Liver (tissue), 9 donors: Measurements from ENCODE around the gene UBE2U. TPM values are rescaled to one million over a fixed set of nuclear protein-coding genes. Genes with fewer than 3 reads are reported as not detected.

Experiments
- DNase-seq: peaks from one replicate; pipeline ENCODE4 v3.0.0-alpha.2; 2017; ENCODE audit warnings: low spot score
- H3K27ac ChIP-seq, 2 donors: one replicate each; pipeline ENCODE4 v1.7.0; 2013; ENCODE audit warnings: inconsistent platforms in 2 of 2, low read length in 2 of 2, control low read depth in 1 of 2, low read depth in 1 of 2, mild to moderate bottlenecking in 1 of 2
- H3K27me3 ChIP-seq, 4 donors: one replicate each; pipeline versions ENCODE4 v1.6.1 to v1.7.0; 2013; ENCODE audit warnings: low read length in 3 of 4, inconsistent platforms in 1 of 4, mild to moderate bottlenecking in 1 of 4, moderate library complexity in 1 of 4; ENCODE audit not compliant: control insufficient read depth in 4 of 4, insufficient read depth in 4 of 4
- H3K36me3 ChIP-seq, 4 donors: one replicate each; pipeline versions ENCODE4 v1.6.1 to v1.7.0; 2013; ENCODE audit warnings: low read length in 3 of 4, mild to moderate bottlenecking in 3 of 4, low read depth in 1 of 4, moderate library complexity in 1 of 4; ENCODE audit not compliant: control insufficient read depth in 4 of 4, insufficient read depth in 3 of 4
- H3K4me1 ChIP-seq, 4 donors: one replicate each; pipeline versions ENCODE4 v1.6.1 to v1.7.0; 2013; ENCODE audit warnings: low read length in 3 of 4, mild to moderate bottlenecking in 3 of 4, moderate library complexity in 1 of 4; ENCODE audit not compliant: control insufficient read depth in 4 of 4, insufficient read depth in 4 of 4
- H3K4me3 ChIP-seq, 3 donors: one replicate each; pipeline versions ENCODE4 v1.6.1 to v1.7.0; 2013; ENCODE audit warnings: low read length in 3 of 3, control low read depth in 1 of 3, low read depth in 1 of 3, mild to moderate bottlenecking in 1 of 3
- H3K9ac ChIP-seq, 2 donors: one replicate each; pipeline ENCODE4 v1.7.0; 2013; ENCODE audit warnings: low read length in 2 of 2, mild to moderate bottlenecking in 2 of 2, moderate library complexity in 2 of 2, control low read depth in 1 of 2, low read depth in 1 of 2
- H3K9me3 ChIP-seq, 4 donors: one replicate each; pipeline versions ENCODE4 v1.6.1 to v1.7.0; 2013; ENCODE audit warnings: low read length in 3 of 4; ENCODE audit not compliant: control insufficient read depth in 4 of 4
- CTCF ChIP-seq: fragments of 150-350 bp; IDR thresholded peaks from 2 replicates; pipeline ENCODE4 v1.5.1; 2017; ENCODE audit warnings: improper control_type of control experiment, low read depth, low read length; ENCODE audit not compliant: missing input control
- EGR1 ChIP-seq, 2 donors: IDR thresholded peaks; 2 replicates each; pipeline ENCODE4 v1.6.1; 2016 to 2018; ENCODE audit warnings: antibody characterized with exemption in 2 of 2, low read depth in 2 of 2
- FOXA1 ChIP-seq: IDR thresholded peaks from 2 replicates; pipeline ENCODE4 v1.6.1; 2016; ENCODE audit warnings: antibody characterized with exemption
- FOXA2 ChIP-seq: IDR thresholded peaks from 2 replicates; pipeline ENCODE4 v1.6.1; 2016; ENCODE audit warnings: antibody characterized with exemption
- GABPA ChIP-seq, 2 donors: IDR thresholded peaks in 1 of 2; conservative IDR thresholded peaks in 1 of 2; 2 replicates each; pipeline ENCODE4 v1.6.1; 2016; ENCODE audit warnings: antibody characterized with exemption in 2 of 2, mild to moderate bottlenecking in 1 of 2, moderate library complexity in 1 of 2
- HNF4A ChIP-seq, 2 donors: conservative IDR thresholded peaks; 2 replicates each; pipeline ENCODE4 v1.6.1; 2016; ENCODE audit warnings: antibody characterized with exemption in 2 of 2, mild to moderate bottlenecking in 2 of 2
- HNF4G ChIP-seq: IDR thresholded peaks from 2 replicates; pipeline ENCODE4 v1.6.1; 2016; ENCODE audit warnings: antibody characterized with exemption
- JUND ChIP-seq, 2 donors: IDR thresholded peaks; 2 replicates each; pipeline ENCODE4 v1.6.1; 2016; ENCODE audit warnings: antibody characterized with exemption in 2 of 2
- TAF1 ChIP-seq: conservative IDR thresholded peaks from 2 replicates; pipeline ENCODE4 v1.6.1; 2016; ENCODE audit warnings: antibody characterized with exemption, mild to moderate bottlenecking
- YY1 ChIP-seq: IDR thresholded peaks from 2 replicates; pipeline ENCODE4 v1.6.1; 2016; ENCODE audit warnings: antibody characterized with exemption, mild to moderate bottlenecking
- WGBS: extraction: QIAGEN DNeasy Blood & Tissue Kit; methylation state at CpG from one replicate; pipeline ENCODE4 v1.1.7; 2013; 5-methylcytosine and 5-hydroxymethylcytosine counted together
- polyA plus RNA-seq, 2 donors: library from polyadenylated mRNA; stranded (reverse) in 1 of 2; unstranded in 1 of 2; fragments of 200-250 nt in 1 of 2; fragments of >200 nt in 1 of 2; fragmentation: Nextera tagmentation in 1 of 2; extraction: Ambion mirVana in 1 of 2; gene quantifications; one replicate each; pipeline versions ENCODE4 v1.2.1 to v1.2.3, GENCODE V29; 2013 to 2015
- total RNA-seq, 2 donors: library from RNA; depleted of rRNA; stranded (reverse); fragments of >200 nt; gene quantifications; one replicate each; pipeline ENCODE4 v1.2.3, GENCODE V29; 2014
- TF ChIP-seq, protein P1 (sequence below): IDR thresholded peaks from 2 replicates; pipeline ENCODE4 v1.6.1; 2016; ENCODE audit warnings: antibody characterized with exemption
- TF ChIP-seq, protein P2 (sequence below): IDR thresholded peaks from 2 replicates; pipeline ENCODE4 v1.6.1; 2016; ENCODE audit warnings: antibody characterized with exemption
- TF ChIP-seq, protein P3 (sequence below): IDR thresholded peaks from 2 replicates; pipeline ENCODE4 v1.6.1; 2016; ENCODE audit warnings: antibody characterized with exemption, mild to moderate bottlenecking
- donor health status: healthy.
- donor health status: healthy.
- donor health status: healthy.
- donor health status: healthy.
- donor health status: healthy.

The UBE2U gene
- total and polyA plus RNA-seq, 4 donors, result not detected

DNA sequence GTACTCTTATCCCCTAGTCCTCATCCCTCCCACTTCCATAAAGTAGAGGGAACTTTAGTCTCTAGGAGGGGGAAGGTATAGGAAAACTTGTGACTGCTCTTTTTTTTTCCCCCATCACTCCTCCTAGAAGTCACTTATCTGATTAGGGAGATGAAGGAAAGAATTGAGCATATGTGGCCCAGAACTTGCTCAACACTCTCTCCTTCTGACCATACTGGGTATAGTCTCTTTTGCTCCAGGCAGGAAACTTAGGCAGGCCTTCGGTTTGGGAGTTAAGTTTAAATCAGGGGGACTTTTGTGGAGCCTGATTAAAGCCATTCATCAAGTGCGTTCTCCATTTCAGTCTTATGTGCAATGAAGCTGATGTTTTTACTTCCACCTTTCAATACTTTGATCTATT is 5.8 kb downstream of the UBE2U start:
- peaks cover 0 to 4% (median 0%) of the 10 kb centered on the region in 4 donors for H3K27me3 ChIP-seq
- 81% methylated on average over 2 of the region's 2 CpGs for WGBS
- TF ChIP-seq HNF4A (conservative IDR thresholded peaks at IDR 0.05) (no peak), JUND (IDR thresholded peaks at IDR 0.05) (no peak), CTCF (no peak), FOXA2 (no peak)
- TF ChIP-seq, protein P1, sequence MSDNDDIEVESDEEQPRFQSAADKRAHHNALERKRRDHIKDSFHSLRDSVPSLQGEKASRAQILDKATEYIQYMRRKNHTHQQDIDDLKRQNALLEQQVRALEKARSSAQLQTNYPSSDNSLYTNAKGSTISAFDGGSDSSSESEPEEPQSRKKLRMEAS, result no peak
- no peak overlapping the region for H3K27ac ChIP-seq
- no peaks in the 10 kb centered on the region for H3K36me3 ChIP-seq
- H3K4me3 ChIP-seq, result no peak overlapping the region
- no peak overlapping the region for H3K9ac ChIP-seq
- no peak for DNase-seq
- no peaks in the 10 kb centered on the region for H3K9me3 ChIP-seq
- H3K4me1 ChIP-seq, result no peaks in the 10 kb centered on the region

DNA sequence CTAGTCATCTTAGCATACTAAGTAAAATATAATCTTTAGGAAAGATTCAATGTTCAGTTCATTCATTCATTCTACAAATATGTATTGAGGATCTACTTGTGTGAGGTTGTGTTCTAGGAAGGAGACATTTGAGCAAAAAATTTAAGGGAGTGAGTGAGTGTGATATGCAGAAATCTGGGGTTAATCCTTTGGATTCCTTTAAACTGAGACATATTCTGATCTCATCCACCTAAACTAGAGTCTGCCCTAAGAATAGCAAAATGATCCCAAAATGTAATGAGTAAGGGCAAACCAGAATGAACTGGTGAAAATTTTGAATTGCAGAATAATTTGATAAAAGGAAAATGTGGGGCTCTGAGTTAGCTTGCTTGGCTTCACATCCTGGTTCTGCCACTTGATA is 8.6 kb downstream of the UBE2U start:
- Histone ChIP-seq H3K4me3 (no peak overlapping the region), H3K27ac (no peak overlapping the region), H3K27me3 (peaks cover 0 to 4% (median 0%) of the 10 kb centered on the region in 4 donors), H3K9ac (no peak overlapping the region), H3K9me3 (no peaks in the 10 kb centered on the region), H3K36me3 (no peaks in the 10 kb centered on the region), H3K4me1 (no peaks in the 10 kb centered on the region)
- DNase-seq, result no peak
- TF ChIP-seq JUND (IDR thresholded peaks at IDR 0.05) (no peak), GABPA (IDR thresholded peaks at IDR 0.05 in 1 of 2, conservative IDR thresholded peaks at IDR 0.05 in 1 of 2) (no peak), FOXA1 (no peak), YY1 (no peak), TAF1 (no peak), CTCF (no peak), EGR1 (IDR thresholded peaks at IDR 0.05; ENCODE audit: low read depth in 2 of 2) (no peak), HNF4A (conservative IDR thresholded peaks at IDR 0.05) (no peak), HNF4G (no peak)
- TF ChIP-seq, protein P2, sequence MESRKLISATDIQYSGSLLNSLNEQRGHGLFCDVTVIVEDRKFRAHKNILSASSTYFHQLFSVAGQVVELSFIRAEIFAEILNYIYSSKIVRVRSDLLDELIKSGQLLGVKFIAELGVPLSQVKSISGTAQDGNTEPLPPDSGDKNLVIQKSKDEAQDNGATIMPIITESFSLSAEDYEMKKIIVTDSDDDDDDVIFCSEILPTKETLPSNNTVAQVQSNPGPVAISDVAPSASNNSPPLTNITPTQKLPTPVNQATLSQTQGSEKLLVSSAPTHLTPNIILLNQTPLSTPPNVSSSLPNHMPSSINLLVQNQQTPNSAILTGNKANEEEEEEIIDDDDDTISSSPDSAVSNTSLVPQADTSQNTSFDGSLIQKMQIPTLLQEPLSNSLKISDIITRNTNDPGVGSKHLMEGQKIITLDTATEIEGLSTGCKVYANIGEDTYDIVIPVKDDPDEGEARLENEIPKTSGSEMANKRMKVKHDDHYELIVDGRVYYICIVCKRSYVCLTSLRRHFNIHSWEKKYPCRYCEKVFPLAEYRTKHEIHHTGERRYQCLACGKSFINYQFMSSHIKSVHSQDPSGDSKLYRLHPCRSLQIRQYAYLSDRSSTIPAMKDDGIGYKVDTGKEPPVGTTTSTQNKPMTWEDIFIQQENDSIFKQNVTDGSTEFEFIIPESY, result no peak
- TF ChIP-seq, protein P3, sequence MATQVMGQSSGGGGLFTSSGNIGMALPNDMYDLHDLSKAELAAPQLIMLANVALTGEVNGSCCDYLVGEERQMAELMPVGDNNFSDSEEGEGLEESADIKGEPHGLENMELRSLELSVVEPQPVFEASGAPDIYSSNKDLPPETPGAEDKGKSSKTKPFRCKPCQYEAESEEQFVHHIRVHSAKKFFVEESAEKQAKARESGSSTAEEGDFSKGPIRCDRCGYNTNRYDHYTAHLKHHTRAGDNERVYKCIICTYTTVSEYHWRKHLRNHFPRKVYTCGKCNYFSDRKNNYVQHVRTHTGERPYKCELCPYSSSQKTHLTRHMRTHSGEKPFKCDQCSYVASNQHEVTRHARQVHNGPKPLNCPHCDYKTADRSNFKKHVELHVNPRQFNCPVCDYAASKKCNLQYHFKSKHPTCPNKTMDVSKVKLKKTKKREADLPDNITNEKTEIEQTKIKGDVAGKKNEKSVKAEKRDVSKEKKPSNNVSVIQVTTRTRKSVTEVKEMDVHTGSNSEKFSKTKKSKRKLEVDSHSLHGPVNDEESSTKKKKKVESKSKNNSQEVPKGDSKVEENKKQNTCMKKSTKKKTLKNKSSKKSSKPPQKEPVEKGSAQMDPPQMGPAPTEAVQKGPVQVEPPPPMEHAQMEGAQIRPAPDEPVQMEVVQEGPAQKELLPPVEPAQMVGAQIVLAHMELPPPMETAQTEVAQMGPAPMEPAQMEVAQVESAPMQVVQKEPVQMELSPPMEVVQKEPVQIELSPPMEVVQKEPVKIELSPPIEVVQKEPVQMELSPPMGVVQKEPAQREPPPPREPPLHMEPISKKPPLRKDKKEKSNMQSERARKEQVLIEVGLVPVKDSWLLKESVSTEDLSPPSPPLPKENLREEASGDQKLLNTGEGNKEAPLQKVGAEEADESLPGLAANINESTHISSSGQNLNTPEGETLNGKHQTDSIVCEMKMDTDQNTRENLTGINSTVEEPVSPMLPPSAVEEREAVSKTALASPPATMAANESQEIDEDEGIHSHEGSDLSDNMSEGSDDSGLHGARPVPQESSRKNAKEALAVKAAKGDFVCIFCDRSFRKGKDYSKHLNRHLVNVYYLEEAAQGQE, result no peak
